Stimulated activated CD4-positive, alpha-beta T cell treated with anti-CD3 and anti-CD28 coated beads, TNF-alpha, amount 100 ng/mL, for 1 hour (primary cell): Measurements from ENCODE around the gene PSPH.
"Not testable (repeated sequence)": the region's sequence is repeated elsewhere in the genome, so short reads cannot be mapped to it uniquely, and the experiment has no call there.

Experiments used
- DNase-seq, 3 donors: peaks; one replicate each; pipeline ENCODE4 v3.0.0-alpha.2; 2020; ENCODE audit warnings: low read depth in 3 of 3, low spot score in 1 of 3

PSPH gene

GRCh38 chr7:56063500-56063881, 12.2 kb upstream of the PSPH start:
- DNase-seq = no peak

DNA sequence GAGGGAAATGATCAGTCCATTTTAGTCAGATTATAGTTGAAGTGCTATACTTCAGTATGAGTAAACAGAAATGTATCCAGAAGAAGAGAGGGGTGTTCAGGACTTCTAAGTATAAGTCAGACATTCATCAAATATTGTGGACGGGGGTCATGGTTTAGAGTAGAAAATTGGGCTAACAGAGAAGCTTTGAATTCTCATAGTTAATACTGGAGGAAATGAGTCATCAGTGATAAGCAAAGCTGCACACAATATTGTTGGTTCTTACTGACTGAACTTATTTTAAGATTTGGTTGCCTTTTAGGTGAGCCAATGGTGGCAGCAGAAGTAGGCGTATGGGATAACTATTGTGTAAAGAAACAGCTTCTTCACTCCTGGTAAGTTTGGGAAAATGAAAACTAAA, 11.1 kb upstream of the PSPH start:
- no peak for DNase-seq

- DNase-seq = no peak
These were observed 2.7 kb upstream of the PSPH start for GRCh38 chr7:56053993-56054392.

- no peak for DNase-seq
These were observed 2.1 kb upstream of the PSPH start for GRCh38 chr7:56053379-56053778.

- no peak for DNase-seq
These were observed 248 bp downstream of the PSPH start for GRCh38 chr7:56051053-56051338.

GRCh38 chr7:56048763-56049162, 2.5 kb downstream of the PSPH start:
- DNase-seq = not testable (repeated sequence)

- DNase-seq = no peak
These were observed 3.0 kb downstream of the PSPH start for GRCh38 chr7:56048245-56048644.

- not testable (repeated sequence) for DNase-seq
These were observed 3.7 kb downstream of the PSPH start for GRCh38 chr7:56047446-56048116.

- DNase-seq = no peak
These were observed 4.4 kb downstream of the PSPH start for GRCh38 chr7:56046721-56047445.

- not testable (repeated sequence) for DNase-seq
These were observed 5.5 kb downstream of the PSPH start for GRCh38 chr7:56045758-56046157.

DNA sequence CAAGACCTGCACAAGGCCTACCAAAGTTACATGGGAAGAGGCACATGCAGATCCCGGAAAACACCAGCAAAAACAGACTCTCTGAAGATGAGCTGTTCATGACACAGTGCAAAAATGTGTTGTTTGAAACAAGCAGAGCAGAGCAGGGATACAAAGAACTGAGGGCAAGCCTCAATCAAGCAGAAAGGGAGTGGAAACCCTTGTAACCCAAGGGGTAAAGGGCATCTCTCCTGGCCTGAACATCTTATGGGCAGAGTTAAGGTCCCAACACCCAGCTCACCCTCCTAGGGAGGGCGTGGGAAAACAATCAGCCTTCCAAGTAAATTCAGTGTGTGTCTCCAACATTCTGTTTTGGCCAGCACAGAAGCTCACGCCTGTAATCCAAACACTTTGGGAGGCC, 10.5 kb downstream of the PSPH start:
- DNase-seq = no peak

- DNase-seq = peak; percentile 15 to 56 (median 42)
These were observed 17.4 kb downstream of the PSPH start for GRCh38 chr7:56033671-56034432.

GRCh38 chr7:56032578-56032977, 18.7 kb downstream of the PSPH start:
- DNase-seq = not testable (repeated sequence)

DNA sequence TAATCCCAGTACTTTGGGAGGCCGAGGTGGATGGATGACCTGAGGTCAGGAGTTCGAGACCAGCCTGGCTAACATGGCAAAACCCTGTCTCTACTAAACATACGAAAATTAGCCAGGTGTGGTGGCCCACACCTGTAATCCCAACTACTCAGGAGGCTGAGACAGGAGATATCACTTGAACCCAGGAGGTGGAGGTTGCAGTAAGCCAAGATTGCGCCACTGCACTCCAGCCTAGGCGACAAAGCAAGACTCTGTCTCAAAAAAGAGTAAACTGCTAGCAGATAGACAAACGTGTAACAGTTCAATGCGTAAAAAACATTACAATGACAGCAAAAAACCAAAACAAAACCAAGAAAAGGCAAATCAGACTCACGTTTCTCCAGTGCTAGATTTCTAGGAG, 19.7 kb downstream of the PSPH start:
- not testable (repeated sequence) for DNase-seq

- no peak for DNase-seq
These were observed 20.9 kb downstream of the PSPH start for GRCh38 chr7:56030340-56030739.

DNA sequence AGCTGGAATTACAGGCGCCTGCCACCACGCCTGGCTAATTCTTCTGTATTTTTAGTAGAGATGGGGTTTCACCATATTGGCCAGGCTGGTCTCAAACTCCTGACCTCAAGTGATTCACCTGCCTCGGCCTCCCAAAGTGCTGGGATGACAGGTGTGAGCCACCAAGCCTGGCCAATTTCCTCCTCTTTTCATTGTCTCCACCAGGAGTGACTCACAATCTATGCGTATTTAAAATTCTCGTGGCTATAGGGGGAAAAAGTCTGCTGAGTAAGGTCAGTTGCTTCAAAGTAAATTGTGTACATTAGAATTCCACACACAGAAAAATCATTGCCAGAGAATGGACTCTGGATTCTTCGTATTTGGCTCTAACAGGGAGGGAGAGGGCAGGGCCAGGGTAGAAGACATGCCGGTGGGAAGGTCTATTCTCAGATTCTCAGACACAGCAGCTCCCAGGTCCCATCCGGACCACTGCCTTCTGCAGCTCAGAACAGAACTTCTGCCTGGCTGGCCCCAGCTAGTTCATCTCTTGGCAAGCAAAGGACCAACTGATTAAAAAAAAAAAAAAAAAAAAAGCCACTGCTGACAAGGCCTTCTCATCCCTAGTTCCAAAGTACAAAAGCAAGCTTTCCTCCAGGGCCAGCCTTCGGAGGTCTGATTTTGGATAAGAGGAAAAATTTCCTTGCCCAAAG, 22.2 kb downstream of the PSPH start:
- no peak for DNase-seq

- DNase-seq = no peak
These were observed 24.7 kb downstream of the PSPH start for GRCh38 chr7:56026538-56026937.

- DNase-seq = no peak
These were observed 27.7 kb downstream of the PSPH start for GRCh38 chr7:56023500-56023899.

- no peak for DNase-seq
These were observed 31.7 kb downstream of the PSPH start for GRCh38 chr7:56019501-56019900.

DNA sequence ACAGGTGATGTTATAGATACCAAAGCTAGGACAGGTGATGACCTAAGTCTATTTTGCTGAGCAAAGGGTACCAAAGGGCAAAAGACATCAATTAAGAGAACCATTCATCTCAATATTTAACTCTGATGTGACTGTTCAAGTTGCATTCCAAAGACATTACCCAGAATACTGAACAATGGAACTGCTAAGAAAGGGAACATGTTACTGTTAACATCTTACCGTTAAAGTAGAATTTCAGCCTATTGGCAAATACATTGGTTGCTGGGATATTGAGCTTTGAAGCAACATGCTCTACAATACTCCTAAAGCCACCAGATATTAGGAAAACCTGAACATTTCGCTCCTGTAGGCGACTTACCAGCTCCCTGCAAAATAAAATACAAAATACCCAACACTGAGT, 34.2 kb downstream of the PSPH start:
- not testable (repeated sequence) for DNase-seq

DNA sequence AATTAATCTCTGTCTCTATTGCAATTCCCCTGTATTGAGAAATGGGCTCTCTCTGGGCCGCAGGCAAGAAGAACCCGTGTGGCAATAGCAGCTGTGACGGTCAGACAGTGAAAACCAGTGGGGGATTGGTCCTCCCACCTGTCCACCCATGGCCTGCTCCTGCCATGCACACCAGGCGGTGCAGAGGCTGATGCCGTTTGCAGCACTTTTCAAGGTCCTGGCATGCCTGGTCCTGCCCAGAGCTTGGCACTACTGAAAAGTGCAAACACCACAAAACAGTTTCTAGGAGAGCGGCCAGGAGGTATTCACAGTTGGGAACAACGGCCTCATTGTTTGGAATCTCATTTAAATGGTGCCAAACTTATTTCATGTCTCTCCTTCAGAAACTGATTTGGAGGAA, 41.5 kb downstream of the PSPH start:
- DNase-seq = no peak

DNA sequence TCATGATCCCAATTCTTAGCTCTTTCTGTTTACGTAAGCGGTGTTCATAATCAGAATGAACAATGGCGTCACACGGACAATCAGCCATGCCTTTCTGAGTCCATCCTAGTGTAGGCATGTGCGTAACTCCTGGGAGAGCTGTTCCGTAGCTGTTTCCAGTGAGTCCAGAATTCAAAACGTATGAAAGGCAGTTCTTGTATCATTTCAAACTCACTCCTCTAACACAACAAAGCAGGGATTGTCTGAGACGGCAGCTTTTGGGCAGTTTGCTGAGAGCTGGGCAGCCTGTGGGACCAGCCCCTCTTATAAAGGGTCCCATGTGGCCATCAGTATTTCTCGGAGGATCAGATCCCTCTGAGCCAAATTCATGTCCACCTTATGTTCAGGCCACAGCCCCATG, 43.4 kb downstream of the PSPH start:
- DNase-seq = no peak
